Effector memory CD8-positive, alpha-beta T cell (primary cell): ENCODE results near the gene PALLD.

Source experiments
- ATAC-seq: fragments of 150-1000 bp; cut with Tn5 transposase; replicated peaks from 2 replicates; pipeline ENCODE4 v1.10.0; 2021; ENCODE audit warnings: mild to moderate bottlenecking, moderate library complexity
- DNase-seq, 3 experiments: peaks; one replicate each; pipeline ENCODE4 v3.0.0; 2021
- H3K27ac Mint-ChIP-seq, 2 donors: one replicate each; pipeline ENCODE4 v1.8.0; 2022; ENCODE audit warnings: mild to moderate bottlenecking in 2 of 2, mixed read lengths in 2 of 2, moderate library complexity in 2 of 2
- H3K27me3 Mint-ChIP-seq, 2 donors: one replicate each; pipeline ENCODE4 v1.8.0; 2022; ENCODE audit warnings: mixed read lengths in 2 of 2
- H3K36me3 Mint-ChIP-seq: one replicate; pipeline ENCODE4 v1.8.0; 2022; ENCODE audit warnings: mild to moderate bottlenecking, moderate library complexity, mixed read lengths; ENCODE audit not compliant: insufficient read depth
- H3K4me1 Mint-ChIP-seq, 2 donors: one replicate each; pipeline ENCODE4 v1.8.0; 2022; ENCODE audit warnings: low read depth in 2 of 2, mixed read lengths in 2 of 2
- H3K4me3 Mint-ChIP-seq, 2 donors: one replicate each; pipeline ENCODE4 v1.8.0; 2022; ENCODE audit warnings: mild to moderate bottlenecking in 2 of 2, mixed read lengths in 2 of 2, moderate library complexity in 2 of 2
- H3K9me3 Mint-ChIP-seq, 2 donors: one replicate each; pipeline ENCODE4 v1.8.0; 2022; ENCODE audit warnings: mixed read lengths in 2 of 2

PALLD gene

DNA sequence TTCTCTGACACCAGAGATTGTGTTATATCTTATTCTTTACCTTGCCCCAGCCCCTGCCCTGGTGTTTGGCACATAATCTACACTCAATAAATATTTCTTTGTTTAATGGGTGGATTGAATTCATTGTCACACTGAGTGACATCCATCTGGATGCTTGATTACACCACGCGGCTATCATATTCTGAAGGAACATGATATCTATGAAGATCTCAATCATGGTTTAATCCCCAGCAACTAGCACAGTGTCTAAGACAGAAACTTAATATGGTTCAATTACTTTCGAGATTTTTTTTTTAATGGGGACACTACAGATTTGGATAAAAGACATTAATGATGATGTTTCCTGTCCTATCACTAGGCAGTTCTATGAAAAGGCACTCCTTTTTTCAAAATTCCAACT is 246.3 kb downstream of the PALLD start:
- Mint-ChIP-seq H3K36me3 (no peaks in the 10 kb centered on the region), H3K4me3 (no peak overlapping the region), H3K4me1 (no peaks in the 10 kb centered on the region), H3K9me3 (no peaks in the 10 kb centered on the region), H3K27me3 (peaks cover 20 to 23% of the 10 kb centered on the region in 2 donors), H3K27ac (no peak overlapping the region)
- ATAC-seq, result no peak
- DNase-seq, result no peak

DNA sequence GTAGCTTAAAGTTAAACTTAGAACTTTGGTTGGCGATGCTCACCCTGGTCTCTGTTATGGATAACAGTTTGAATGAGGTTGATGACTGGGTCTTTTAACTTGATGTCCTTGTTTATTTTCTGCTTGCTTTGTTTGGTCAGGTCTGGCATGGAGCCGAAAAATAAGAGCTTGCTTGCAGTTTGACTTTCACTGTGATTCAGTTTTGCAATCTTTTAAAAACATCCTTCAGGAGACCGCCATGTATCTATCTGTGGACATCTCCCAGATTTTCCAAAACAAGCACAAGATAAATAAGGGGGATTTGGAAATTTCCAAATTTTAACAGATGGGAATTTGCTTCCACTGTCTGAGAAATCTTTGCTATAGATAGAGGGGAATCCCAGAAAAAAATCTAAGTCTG is 246.7 kb downstream of the PALLD start:
- ATAC-seq (no peak), DNase-seq (no peak)
- no peaks in the 10 kb centered on the region for H3K4me1 Mint-ChIP-seq
- no peaks in the 10 kb centered on the region for H3K36me3 Mint-ChIP-seq
- no peaks in the 10 kb centered on the region for H3K9me3 Mint-ChIP-seq
- H3K27me3 Mint-ChIP-seq, result peaks cover 20 to 23% of the 10 kb centered on the region in 2 donors
- H3K27ac Mint-ChIP-seq, result no peak overlapping the region
- no peak overlapping the region for H3K4me3 Mint-ChIP-seq

DNA sequence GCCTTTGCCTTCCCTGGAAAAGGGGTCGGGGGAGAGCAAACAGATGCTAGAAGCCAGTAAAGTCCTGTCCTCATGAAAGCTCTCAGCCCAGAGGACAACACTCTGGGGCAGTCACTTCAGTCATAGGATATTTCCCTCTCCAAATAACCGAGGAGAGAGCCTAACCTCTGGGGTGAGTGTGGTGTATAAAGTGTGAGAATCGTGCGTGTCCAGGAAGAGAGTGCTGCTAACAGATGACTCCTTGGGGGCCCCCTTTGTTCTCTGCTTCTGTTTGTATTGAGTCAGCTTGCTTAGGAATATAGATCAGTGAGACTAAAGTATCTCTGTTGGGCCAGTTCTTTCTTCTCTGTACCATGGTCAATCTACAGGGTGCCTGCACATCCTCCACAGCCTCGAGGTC is 247.2 kb downstream of the PALLD start:
- Mint-ChIP-seq H3K4me3 (no peak overlapping the region), H3K27ac (no peak overlapping the region), H3K36me3 (no peaks in the 10 kb centered on the region), H3K27me3 (peaks cover 20 to 23% of the 10 kb centered on the region in 2 donors), H3K9me3 (no peaks in the 10 kb centered on the region), H3K4me1 (no peaks in the 10 kb centered on the region)
- no peak for DNase-seq
- ATAC-seq, result no peak

GRCh38 chr4:168748807-168749206 is 252.0 kb downstream of the PALLD start:
- H3K4me1 Mint-ChIP-seq, result no peaks in the 10 kb centered on the region
- H3K27ac Mint-ChIP-seq, result no peak overlapping the region
- DNase-seq (no peak), ATAC-seq (no peak)
- H3K36me3 Mint-ChIP-seq, result no peaks in the 10 kb centered on the region
- H3K4me3 Mint-ChIP-seq, result no peak overlapping the region
- no peaks in the 10 kb centered on the region for H3K9me3 Mint-ChIP-seq
- peaks cover 18 to 23% of the 10 kb centered on the region in 2 donors for H3K27me3 Mint-ChIP-seq

DNA sequence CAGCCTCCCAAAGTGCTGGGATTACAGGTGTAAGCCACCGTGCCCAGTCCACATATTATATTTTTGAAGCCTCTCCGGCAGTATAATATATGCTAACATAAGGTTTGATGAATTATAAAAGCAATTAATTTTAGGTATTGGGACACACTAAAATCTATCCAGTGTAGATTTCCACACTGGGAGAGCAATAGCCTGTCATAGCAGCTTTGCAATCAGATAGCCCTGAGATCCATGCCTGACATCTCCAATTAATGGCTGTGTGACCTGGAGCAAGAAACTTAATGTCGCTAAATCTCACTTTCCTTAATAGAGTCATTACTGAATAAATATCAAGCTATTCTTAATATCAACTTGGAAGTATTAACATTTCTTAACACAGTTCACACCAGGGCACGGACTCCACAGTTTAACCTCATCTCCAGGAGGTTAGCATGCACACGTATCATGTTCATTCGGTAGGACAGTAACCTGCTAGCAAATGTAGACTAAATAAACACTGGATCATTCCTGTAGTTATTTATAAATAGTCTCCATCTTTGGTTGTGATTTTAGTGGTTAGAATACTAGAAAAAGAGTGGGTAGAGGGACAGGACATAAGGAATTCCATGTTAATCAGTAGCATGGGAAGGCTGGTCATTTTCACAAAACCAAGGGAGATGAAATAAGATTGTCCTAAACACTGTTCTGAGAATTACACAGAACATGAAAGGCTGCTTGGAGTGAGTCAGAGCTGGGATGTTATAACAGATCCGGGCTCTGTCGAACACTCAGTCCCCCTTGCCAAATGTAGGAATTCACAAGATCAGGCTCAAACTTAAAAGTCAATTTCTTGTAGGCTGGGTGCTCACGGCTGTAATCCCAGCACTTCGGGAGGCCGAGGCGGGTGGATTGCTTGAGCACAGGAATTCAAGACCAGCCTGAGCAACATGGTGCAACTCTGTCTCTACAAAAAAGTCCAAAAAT is 254.7 kb downstream of the PALLD start:
- no peak overlapping the region for H3K4me3 Mint-ChIP-seq
- DNase-seq (no peak), ATAC-seq (no peak)
- H3K27me3 Mint-ChIP-seq, result peaks cover 18 to 31% of the 10 kb centered on the region in 2 donors
- no peaks in the 10 kb centered on the region for H3K9me3 Mint-ChIP-seq
- H3K27ac Mint-ChIP-seq, result no peak overlapping the region
- H3K4me1 Mint-ChIP-seq, result no peaks in the 10 kb centered on the region
- no peaks in the 10 kb centered on the region for H3K36me3 Mint-ChIP-seq

DNA sequence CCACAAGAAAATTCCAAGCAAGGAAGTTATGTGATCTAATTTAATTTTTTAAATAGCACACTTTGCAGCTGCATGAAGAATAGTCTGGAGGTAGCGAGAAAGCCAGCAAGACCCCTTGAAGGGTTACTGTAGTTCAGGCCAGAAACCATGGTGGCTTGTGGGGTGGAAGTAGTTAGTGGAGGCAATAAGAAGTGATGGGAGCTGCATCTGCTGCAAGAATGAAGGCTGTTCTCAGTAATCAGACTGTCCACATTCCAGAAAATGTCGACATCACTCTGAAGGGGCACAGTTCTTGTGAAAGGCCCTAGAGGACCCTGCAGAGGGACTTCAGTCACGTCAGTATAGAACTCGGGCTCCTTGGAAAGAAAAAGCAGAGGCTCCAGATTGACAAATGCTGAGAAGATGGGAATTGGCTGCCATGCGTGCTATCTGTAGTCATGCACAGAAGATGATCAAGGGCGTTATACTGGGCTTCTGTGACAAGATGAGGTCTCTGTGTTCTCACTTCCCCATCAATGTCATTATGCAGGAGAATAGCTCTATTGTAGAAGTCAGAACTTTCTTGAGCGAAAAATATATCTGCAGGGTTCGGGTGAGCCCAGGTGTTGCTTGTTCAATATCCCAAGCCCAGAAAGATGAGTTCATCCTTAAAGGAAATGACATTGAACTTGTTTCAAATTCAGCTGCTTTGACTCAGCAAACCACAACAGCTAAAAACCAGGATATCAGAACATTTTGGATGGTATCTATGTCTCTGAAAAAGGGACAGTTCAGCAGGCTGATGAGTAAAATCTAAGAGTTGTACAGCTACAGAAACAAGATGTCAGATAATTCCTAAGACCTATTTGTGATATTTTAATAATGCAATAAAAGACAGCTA is 259.0 kb downstream of the PALLD start:
- no peaks in the 10 kb centered on the region for H3K9me3 Mint-ChIP-seq
- H3K4me1 Mint-ChIP-seq, result peaks cover 0 to 1% of the 10 kb centered on the region in 2 donors
- DNase-seq (no peak), ATAC-seq (no peak)
- H3K27ac Mint-ChIP-seq, result no peak overlapping the region
- no peaks in the 10 kb centered on the region for H3K36me3 Mint-ChIP-seq
- H3K4me3 Mint-ChIP-seq, result no peak overlapping the region
- H3K27me3 Mint-ChIP-seq, result peaks cover 9 to 26% of the 10 kb centered on the region in 2 donors

GRCh38 chr4:168757500-168757899 is 260.6 kb downstream of the PALLD start:
- peaks cover 9 to 26% of the 10 kb centered on the region in 2 donors for H3K27me3 Mint-ChIP-seq
- ATAC-seq (no peak), DNase-seq (no peak)
- H3K4me3 Mint-ChIP-seq, result no peak overlapping the region
- H3K9me3 Mint-ChIP-seq, result no peaks in the 10 kb centered on the region
- no peaks in the 10 kb centered on the region for H3K36me3 Mint-ChIP-seq
- no peak overlapping the region for H3K27ac Mint-ChIP-seq
- peaks cover 0 to 1% of the 10 kb centered on the region in 2 donors for H3K4me1 Mint-ChIP-seq

DNA sequence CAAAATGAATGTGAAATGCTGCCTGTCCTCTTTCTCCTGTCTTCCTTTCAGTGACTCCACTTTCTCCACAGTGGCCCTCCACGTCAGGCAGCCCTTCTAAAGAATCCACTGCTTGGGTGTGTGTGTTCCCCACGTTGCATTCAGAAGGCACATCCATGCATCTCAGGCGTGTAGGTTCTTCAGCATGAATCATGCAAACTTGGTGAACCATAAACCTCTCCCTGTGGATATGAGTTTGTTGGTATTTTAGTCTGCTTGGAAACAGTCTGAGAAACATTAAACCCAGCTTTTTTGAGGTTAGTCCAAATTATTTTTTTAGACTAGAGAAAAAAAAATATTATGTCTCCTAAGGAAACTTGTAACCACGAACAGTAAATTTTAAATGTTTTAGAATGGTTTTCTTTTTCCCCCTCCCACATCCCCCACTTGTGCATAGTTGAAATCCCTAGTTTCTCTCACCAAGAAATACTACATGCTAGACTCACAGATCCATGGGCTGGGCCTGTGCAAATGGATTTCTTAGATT is 261.6 kb downstream of the PALLD start:
- H3K4me1 Mint-ChIP-seq, result peaks cover 0 to 1% of the 10 kb centered on the region in 2 donors
- no peaks in the 10 kb centered on the region for H3K36me3 Mint-ChIP-seq
- H3K9me3 Mint-ChIP-seq, result no peaks in the 10 kb centered on the region
- no peak for ATAC-seq
- peaks cover 6 to 26% of the 10 kb centered on the region in 2 donors for H3K27me3 Mint-ChIP-seq
- DNase-seq, result no peak
- no peak overlapping the region for H3K4me3 Mint-ChIP-seq
- H3K27ac Mint-ChIP-seq, result no peak overlapping the region

DNA sequence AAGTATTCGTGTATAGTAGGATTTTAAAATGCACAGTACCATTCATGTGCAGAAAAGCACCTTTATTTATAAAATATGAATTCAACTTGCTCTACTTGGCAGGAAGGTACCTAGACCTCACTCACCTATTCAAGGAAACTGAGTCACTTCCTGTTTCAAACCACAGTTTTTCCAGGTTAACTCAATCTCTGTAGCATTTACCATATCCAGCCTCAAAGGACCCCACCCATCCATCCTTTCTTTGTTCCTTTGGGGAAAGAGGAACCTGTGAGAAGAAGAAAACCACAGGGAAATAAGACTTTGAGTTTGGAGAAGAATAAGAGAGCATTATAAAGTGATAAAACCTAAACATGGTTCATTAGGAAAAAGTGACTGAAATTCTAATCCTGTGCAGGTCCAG is 262.5 kb downstream of the PALLD start:
- ATAC-seq (no peak), DNase-seq (no peak)
- no peaks in the 10 kb centered on the region for H3K9me3 Mint-ChIP-seq
- peaks cover 0 to 23% of the 10 kb centered on the region in 2 donors for H3K27me3 Mint-ChIP-seq
- no peak overlapping the region for H3K4me3 Mint-ChIP-seq
- no peak overlapping the region for H3K27ac Mint-ChIP-seq
- no peaks in the 10 kb centered on the region for H3K36me3 Mint-ChIP-seq
- H3K4me1 Mint-ChIP-seq, result peaks cover 0 to 1% of the 10 kb centered on the region in 2 donors

- DNase-seq (no peak), ATAC-seq (no peak)
- peaks cover 0 to 22% of the 10 kb centered on the region in 2 donors for H3K27me3 Mint-ChIP-seq
- no peaks in the 10 kb centered on the region for H3K36me3 Mint-ChIP-seq
- no peak overlapping the region for H3K27ac Mint-ChIP-seq
- H3K4me3 Mint-ChIP-seq, result no peak overlapping the region
- peaks cover 0 to 1% of the 10 kb centered on the region in 2 donors for H3K4me1 Mint-ChIP-seq
- H3K9me3 Mint-ChIP-seq, result no peaks in the 10 kb centered on the region
These were observed 263.2 kb downstream of the PALLD start for GRCh38 chr4:168759959-168760527.

DNA sequence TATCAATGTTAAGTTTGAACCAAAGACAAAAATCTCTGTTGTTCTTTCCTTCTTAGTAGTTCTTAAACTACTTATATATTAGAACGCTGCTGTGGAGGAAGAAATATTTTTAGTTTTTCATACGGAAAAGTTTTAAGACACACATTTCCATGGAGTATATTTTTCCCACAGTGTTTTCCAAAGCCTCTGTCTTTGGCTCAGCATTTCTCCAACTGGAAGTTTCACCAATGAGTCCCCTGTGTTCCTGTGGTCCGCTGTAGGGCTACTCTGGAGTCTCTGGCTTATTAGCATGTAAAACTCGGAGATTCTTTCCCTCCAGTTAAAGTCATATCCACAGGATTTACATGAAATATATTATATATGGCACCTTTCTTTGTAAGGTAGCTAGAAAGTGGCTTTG is 264.2 kb downstream of the PALLD start:
- ATAC-seq (no peak), DNase-seq (no peak)
- Mint-ChIP-seq H3K36me3 (no peaks in the 10 kb centered on the region), H3K4me1 (peaks cover 0 to 1% of the 10 kb centered on the region in 2 donors), H3K4me3 (no peak overlapping the region), H3K27me3 (peaks cover 0 to 16% of the 10 kb centered on the region in 2 donors), H3K27ac (no peak overlapping the region), H3K9me3 (no peaks in the 10 kb centered on the region)

- ATAC-seq (no peak), DNase-seq (no peak)
- H3K4me1 Mint-ChIP-seq, result no peaks in the 10 kb centered on the region
- no peak overlapping the region for H3K4me3 Mint-ChIP-seq
- H3K27ac Mint-ChIP-seq, result no peak overlapping the region
- no peaks in the 10 kb centered on the region for H3K36me3 Mint-ChIP-seq
- peaks cover 12 to 15% of the 10 kb centered on the region in 2 donors for H3K27me3 Mint-ChIP-seq
- no peaks in the 10 kb centered on the region for H3K9me3 Mint-ChIP-seq
These were observed 268.5 kb downstream of the PALLD start for GRCh38 chr4:168765322-168765721.

- ATAC-seq, result no peak
- H3K36me3 Mint-ChIP-seq, result no peaks in the 10 kb centered on the region
- no peak for DNase-seq
- H3K4me3 Mint-ChIP-seq, result no peak overlapping the region
- H3K27me3 Mint-ChIP-seq, result peaks cover 12 to 15% of the 10 kb centered on the region in 2 donors
- no peaks in the 10 kb centered on the region for H3K4me1 Mint-ChIP-seq
- H3K9me3 Mint-ChIP-seq, result no peaks in the 10 kb centered on the region
- no peak overlapping the region for H3K27ac Mint-ChIP-seq
These were observed 268.9 kb downstream of the PALLD start for GRCh38 chr4:168765726-168766125.
